Astrocyte (in vitro differentiated cells and primary cell): ENCODE data around the gene RPS6KA4. TPM values are rescaled to one million over a fixed set of nuclear protein-coding genes. Genes with fewer than 3 reads are reported as not detected.
A peak's percentile ranks its signal among the peaks of the same experiment; 100 is the strongest.

ENCODE experiments used
- DNase-seq: peaks from one replicate; pipeline ENCODE4 v3.0.0-alpha.2; 2010; ENCODE audit warnings: low read depth
- FAIRE-seq: peaks from 2 replicates; lab custom pipeline; 2011; peaks lifted over from hg19 to GRCh38; lab: Jason Lieb, UNC
- H2AFZ ChIP-seq: 2 replicates; pipeline ENCODE4 v1.6.0; 2012; ENCODE audit warnings: low read depth, low read length, inconsistent platforms
- H3K27ac ChIP-seq: 2 replicates; pipeline ENCODE4 v1.5.1; 2011; ENCODE audit warnings: low read depth, low read length, inconsistent platforms
- H3K27me3 ChIP-seq: 2 replicates; pipeline ENCODE4 v1.6.0; 2011; ENCODE audit warnings: low read length, inconsistent platforms; ENCODE audit not compliant: insufficient read depth
- H3K36me3 ChIP-seq: 2 replicates; pipeline ENCODE4 v1.5.1; 2011; ENCODE audit warnings: low read length, inconsistent platforms; ENCODE audit not compliant: insufficient read depth
- H3K4me1 ChIP-seq: 2 replicates; pipeline ENCODE4 v1.5.1; 2011; ENCODE audit warnings: low read length, inconsistent platforms; ENCODE audit not compliant: insufficient read depth
- H3K4me2 ChIP-seq: 2 replicates; pipeline ENCODE4 v1.6.0; 2012; ENCODE audit warnings: low read length, inconsistent platforms
- H3K4me3 ChIP-seq: 2 replicates; pipeline ENCODE4 v1.5.1; 2011; ENCODE audit warnings: low read depth, mild to moderate bottlenecking, low read length, inconsistent platforms; ENCODE audit not compliant: insufficient read depth
- H3K79me2 ChIP-seq: 2 replicates; pipeline ENCODE4 v1.6.0; 2012; ENCODE audit warnings: mild to moderate bottlenecking, low read length, inconsistent platforms; ENCODE audit not compliant: insufficient read depth
- H3K9ac ChIP-seq: 2 replicates; pipeline ENCODE4 v1.6.0; 2012; ENCODE audit warnings: mild to moderate bottlenecking, low read length, inconsistent platforms
- H3K9me3 ChIP-seq: 2 replicates; pipeline ENCODE4 v1.5.1; 2012; ENCODE audit warnings: low read depth, mild to moderate bottlenecking, low read length, inconsistent platforms; ENCODE audit not compliant: insufficient read depth
- H4K20me1 ChIP-seq: 2 replicates; pipeline ENCODE4 v1.6.0; 2012; ENCODE audit warnings: low read length, inconsistent platforms; ENCODE audit not compliant: insufficient read depth
- H3K27ac Mint-ChIP-seq: one replicate; pipeline ENCODE4 v1.8.0; 2021; ENCODE audit warnings: mild to moderate bottlenecking, mixed read lengths; ENCODE audit not compliant: unreplicated experiment
- H3K27me3 Mint-ChIP-seq: one replicate; pipeline ENCODE4 v1.8.0; 2021; ENCODE audit warnings: low read depth, mixed read lengths; ENCODE audit not compliant: unreplicated experiment
- H3K36me3 Mint-ChIP-seq: one replicate; pipeline ENCODE4 v1.8.0; 2021; ENCODE audit warnings: low read depth, mixed read lengths; ENCODE audit not compliant: unreplicated experiment
- H3K4me1 Mint-ChIP-seq: one replicate; pipeline ENCODE4 v1.8.0; 2021; ENCODE audit warnings: low read depth, mixed read lengths; ENCODE audit not compliant: unreplicated experiment
- H3K4me3 Mint-ChIP-seq: one replicate; pipeline ENCODE4 v1.8.0; 2021; ENCODE audit warnings: mild to moderate bottlenecking, moderate library complexity, mixed read lengths; ENCODE audit not compliant: unreplicated experiment
- H3K9me3 Mint-ChIP-seq: one replicate; pipeline ENCODE4 v1.8.0; 2021; ENCODE audit warnings: mild to moderate bottlenecking, mixed read lengths; ENCODE audit not compliant: unreplicated experiment
- EZH2 ChIP-seq: IDR thresholded peaks from 2 replicates; pipeline ENCODE4 v1.6.1; 2012; ENCODE audit warnings: mild to moderate bottlenecking, low read length, inconsistent platforms; ENCODE audit not compliant: insufficient read depth
- total RNA-seq: library from RNA; stranded (reverse); gene quantifications from 2 replicates; pipeline ENCODE4 v1.2.1, GENCODE V29; 2021
- TF ChIP-seq, protein P1 (sequence below): IDR thresholded peaks from 2 replicates; pipeline ENCODE4 v1.5.1; 2011; ENCODE audit warnings: low read depth, mild to moderate bottlenecking, inconsistent platforms, low read length, moderate library complexity; ENCODE audit not compliant: insufficient read depth

The RPS6KA4 gene
- total RNA-seq, 1 donor from 2014 or later: 36.2 TPM

GRCh38 chr11:64338716-64339115 lies 20.2 kb upstream of the RPS6KA4 start:
- FAIRE-seq: no peak

DNA sequence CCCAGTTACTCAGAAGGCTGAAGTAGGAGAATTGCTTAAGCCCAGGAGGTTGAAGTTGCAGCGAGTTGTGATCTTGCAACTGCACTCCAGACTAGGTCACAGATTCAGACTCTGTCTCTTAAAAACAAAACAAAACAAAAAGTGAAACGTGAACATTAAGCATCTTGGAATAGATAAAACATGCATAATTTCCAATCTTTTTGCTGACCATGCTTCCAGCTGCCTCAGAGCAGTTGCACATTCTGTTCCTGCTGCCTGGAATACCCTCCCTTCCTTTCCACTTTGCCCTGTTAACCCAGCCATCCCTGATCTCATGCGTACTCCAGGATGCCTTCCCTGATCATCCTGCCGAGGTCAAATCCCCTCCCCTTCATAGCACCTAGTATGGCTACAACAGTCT lies 19.7 kb upstream of the RPS6KA4 start:
- H3K79me2 ChIP-seq: no peaks in the 10 kb centered on the region
- H3K9me3 ChIP-seq: no peaks in the 10 kb centered on the region
- H3K36me3 Mint-ChIP-seq: no peaks in the 10 kb centered on the region
- no peaks in the 10 kb centered on the region for H4K20me1 ChIP-seq
- H3K4me3 ChIP-seq: no peak overlapping the region
- no peaks in the 10 kb centered on the region for H3K9me3 Mint-ChIP-seq
- FAIRE-seq: no peak
- H3K27me3 Mint-ChIP-seq: peaks cover 12% of the 10 kb centered on the region
- DNase-seq: no peak
- H2AFZ ChIP-seq: no peak overlapping the region
- H3K36me3 ChIP-seq: no peaks in the 10 kb centered on the region
- H3K4me2 ChIP-seq: no peak overlapping the region
- peaks cover 12% of the 10 kb centered on the region for H3K4me1 ChIP-seq
- H3K27me3 ChIP-seq: no peaks in the 10 kb centered on the region
- peaks cover 6% of the 10 kb centered on the region for H3K4me1 Mint-ChIP-seq
- H3K9ac ChIP-seq: no peak overlapping the region
- H3K4me3 Mint-ChIP-seq: peak overlapping the region; percentile 1
- TF ChIP-seq EZH2: no peak
- TF ChIP-seq, protein P1, sequence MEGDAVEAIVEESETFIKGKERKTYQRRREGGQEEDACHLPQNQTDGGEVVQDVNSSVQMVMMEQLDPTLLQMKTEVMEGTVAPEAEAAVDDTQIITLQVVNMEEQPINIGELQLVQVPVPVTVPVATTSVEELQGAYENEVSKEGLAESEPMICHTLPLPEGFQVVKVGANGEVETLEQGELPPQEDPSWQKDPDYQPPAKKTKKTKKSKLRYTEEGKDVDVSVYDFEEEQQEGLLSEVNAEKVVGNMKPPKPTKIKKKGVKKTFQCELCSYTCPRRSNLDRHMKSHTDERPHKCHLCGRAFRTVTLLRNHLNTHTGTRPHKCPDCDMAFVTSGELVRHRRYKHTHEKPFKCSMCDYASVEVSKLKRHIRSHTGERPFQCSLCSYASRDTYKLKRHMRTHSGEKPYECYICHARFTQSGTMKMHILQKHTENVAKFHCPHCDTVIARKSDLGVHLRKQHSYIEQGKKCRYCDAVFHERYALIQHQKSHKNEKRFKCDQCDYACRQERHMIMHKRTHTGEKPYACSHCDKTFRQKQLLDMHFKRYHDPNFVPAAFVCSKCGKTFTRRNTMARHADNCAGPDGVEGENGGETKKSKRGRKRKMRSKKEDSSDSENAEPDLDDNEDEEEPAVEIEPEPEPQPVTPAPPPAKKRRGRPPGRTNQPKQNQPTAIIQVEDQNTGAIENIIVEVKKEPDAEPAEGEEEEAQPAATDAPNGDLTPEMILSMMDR: no peak
- H3K27ac Mint-ChIP-seq: no peak overlapping the region
- H3K27ac ChIP-seq: no peak overlapping the region

More at GRCh38 chr11:64338716-64339115, 20.2 kb upstream of the RPS6KA4 start:
- H3K36me3 Mint-ChIP-seq: no peaks in the 10 kb centered on the region
- H3K4me3 Mint-ChIP-seq: no peak overlapping the region
- Histone ChIP-seq H3K4me2 (no peak overlapping the region), H3K9ac (no peak overlapping the region), H3K27ac (no peak overlapping the region), H3K27me3 (no peaks in the 10 kb centered on the region), H3K79me2 (no peaks in the 10 kb centered on the region), H3K36me3 (no peaks in the 10 kb centered on the region), H3K9me3 (no peaks in the 10 kb centered on the region), H4K20me1 (no peaks in the 10 kb centered on the region), H3K4me3 (no peak overlapping the region), H3K4me1 (peaks cover 12% of the 10 kb centered on the region), H2AFZ (no peak overlapping the region)
- TF ChIP-seq, protein P1: no peak
- peaks cover 6% of the 10 kb centered on the region for H3K4me1 Mint-ChIP-seq
- DNase-seq: no peak
- H3K27me3 Mint-ChIP-seq: peaks cover 12% of the 10 kb centered on the region
- H3K27ac Mint-ChIP-seq: no peak overlapping the region
- H3K9me3 Mint-ChIP-seq: no peaks in the 10 kb centered on the region

GRCh38 chr11:64339754-64340408 lies 19.1 kb upstream of the RPS6KA4 start, which contains the start of gene CCDC88B:
Gene CCDC88B, plus strand, starts transcription at chr11:64340204. Its CDS starts 63 bp downstream, at chr11:64340267.
- Mint-ChIP-seq H3K36me3 (no peaks in the 10 kb centered on the region), H3K4me1 (peaks cover 4% of the 10 kb centered on the region), H3K27me3 (peaks cover 12% of the 10 kb centered on the region), H3K4me3 (peak within 1 kb of the TSS; percentile 1), H3K9me3 (no peaks in the 10 kb centered on the region), H3K27ac (no peak within 1 kb of the TSS)
- Histone ChIP-seq H3K27ac (no peak within 1 kb of the TSS), H3K9ac (no peak within 1 kb of the TSS), H3K4me3 (no peak within 1 kb of the TSS), H3K4me1 (peaks cover 12% of the 10 kb centered on the region), H4K20me1 (no peaks in the 10 kb centered on the region), H3K4me2 (no peak within 1 kb of the TSS), H2AFZ (no peak within 1 kb of the TSS), H3K27me3 (no peaks in the 10 kb centered on the region), H3K9me3 (no peaks in the 10 kb centered on the region), H3K79me2 (no peaks in the 10 kb centered on the region), H3K36me3 (no peaks in the 10 kb centered on the region)
- TF ChIP-seq, protein P1: no peak
- no peak for TF ChIP-seq EZH2
- FAIRE-seq (no peak), DNase-seq (no peak)
